Common myeloid progenitor, CD34-positive (primary cell): ENCODE data around the gene ELOVL7.
"Not testable (repeated sequence)": the region's sequence is repeated elsewhere in the genome, so short reads cannot be mapped to it uniquely, and the experiment has no call there.

Experiments
- CTCF ChIA-PET: fragments of 350-600 bp; sonication (Branson Sonifier 250); formaldehyde crosslinking; loops from one replicate; lab custom pipeline; 2021; ENCODE audit warnings: antibody characterized with exemption; lab: Charles Lee
- POLR2A ChIA-PET: fragments of 350-600 bp; sonication (Branson Sonifier 250); formaldehyde crosslinking; loops from one replicate; lab custom pipeline; 2021; ENCODE audit warnings: antibody characterized with exemption; lab: Charles Lee
- DNase-seq, 3 donors: peaks; one replicate each; pipeline versions ENCODE4 v3.0.0 to v3.0.0-alpha.2; 2013
- H3K27ac ChIP-seq, 2 experiments: 1 replicate in 1 of 2; 2 replicates in 1 of 2; pipeline ENCODE4 v1.7.0; 2013; ENCODE audit warnings: inconsistent platforms in 2 of 2, low read length in 2 of 2, mild to moderate bottlenecking in 2 of 2, low read depth in 1 of 2, moderate library complexity in 1 of 2; ENCODE audit not compliant: severe bottlenecking in 2 of 2, insufficient read depth in 1 of 2, poor library complexity in 1 of 2
- H3K27me3 ChIP-seq, 5 experiments: replicated peaks in 2 of 5; 1 replicate in 3 of 5; 2 replicates in 2 of 5; pipeline versions ENCODE4 v1.6.1 to v1.7.0; 2013; ENCODE audit warnings: low read length in 4 of 5, mild to moderate bottlenecking in 2 of 5, moderate library complexity in 2 of 5, inconsistent platforms in 1 of 5; ENCODE audit not compliant: insufficient read depth in 5 of 5, control insufficient read depth in 4 of 5
- H3K36me3 ChIP-seq, 4 experiments: 1 replicate in 2 of 4; 2 replicates in 2 of 4; pipeline versions ENCODE4 v1.6.1 to v1.7.0; 2013; ENCODE audit warnings: low read length in 3 of 4, control low read depth in 1 of 4, mild to moderate bottlenecking in 1 of 4; ENCODE audit not compliant: control insufficient read depth in 4 of 4, insufficient read depth in 4 of 4
- H3K4me1 ChIP-seq, 4 experiments: 1 replicate in 3 of 4; 2 replicates in 1 of 4; pipeline versions ENCODE4 v1.6.1 to v1.7.1; 2013; ENCODE audit warnings: low read length in 3 of 4, mild to moderate bottlenecking in 3 of 4, control low read depth in 1 of 4, inconsistent platforms in 1 of 4, moderate library complexity in 1 of 4; ENCODE audit not compliant: control insufficient read depth in 4 of 4, insufficient read depth in 4 of 4; ENCODE audit errors: control extremely low read depth in 1 of 4
- H3K4me3 ChIP-seq, 7 experiments: 1 replicate in 4 of 7; 2 replicates in 3 of 7; pipeline versions ENCODE4 v1.5.1 to v1.7.0; 2013; ENCODE audit warnings: mild to moderate bottlenecking in 7 of 7, low read length in 6 of 7, moderate library complexity in 6 of 7, inconsistent platforms in 2 of 7, low read depth in 2 of 7, control low read depth in 1 of 7; ENCODE audit not compliant: insufficient read depth in 4 of 7, control insufficient read depth in 1 of 7; ENCODE audit errors: extremely low read depth in 1 of 7
- H3K9me3 ChIP-seq, 5 experiments: 1 replicate in 4 of 5; 2 replicates in 1 of 5; pipeline versions ENCODE4 v1.6.1 to v1.7.1; 2013; ENCODE audit warnings: low read length in 4 of 5, mild to moderate bottlenecking in 2 of 5, inconsistent platforms in 1 of 5, low read depth in 1 of 5, moderate library complexity in 1 of 5; ENCODE audit not compliant: control insufficient read depth in 4 of 5, insufficient read depth in 2 of 5; ENCODE audit errors: control extremely low read depth in 1 of 5
- WGBS: methylation state at CpG from one replicate; pipeline ENCODE4 v1.1.5; 2013; ENCODE audit not compliant: insufficient coverage; 5-methylcytosine and 5-hydroxymethylcytosine counted together

Gene ELOVL7

GRCh38 chr5:60802226-60802625 lies 41.8 kb downstream of the ELOVL7 start:
- peaks cover 0 to 2% (median 0%) of the 10 kb centered on the region in 5 experiments for H3K9me3 ChIP-seq
- H3K27me3 ChIP-seq, result no peaks in the 10 kb centered on the region
- ChIA-PET CTCF (no interaction called here), POLR2A (no interaction called here)
- no peak for DNase-seq
- no peaks in the 10 kb centered on the region for H3K4me1 ChIP-seq
- H3K4me3 ChIP-seq, result no peak overlapping the region
- WGBS, result 92% methylated on average over 1 of the region's 2 CpGs
- H3K27ac ChIP-seq, result no peak overlapping the region
- peaks cover 0 to 5% (median 0%) of the 10 kb centered on the region in 4 experiments for H3K36me3 ChIP-seq

- ChIA-PET CTCF (no interaction called here), POLR2A (interaction anchor here (0.6 kb wide), 2 partner anchors 23 to 55 kb away, joined by 3 read pairs; no protein-coding TSS in a partner anchor)
- H3K4me3 ChIP-seq, result no peak overlapping the region
- WGBS, result 73% methylated on average over 4 of the region's 6 CpGs
- H3K36me3 ChIP-seq, result peaks cover 0 to 3% (median 0%) of the 10 kb centered on the region in 4 experiments
- DNase-seq, result no peak
- H3K27ac ChIP-seq, result no peak overlapping the region
- H3K4me1 ChIP-seq, result no peaks in the 10 kb centered on the region
- H3K27me3 ChIP-seq, result no peaks in the 10 kb centered on the region
- H3K9me3 ChIP-seq, result peaks cover 0 to 2% (median 0%) of the 10 kb centered on the region in 5 experiments
Observed at GRCh38 chr5:60797482-60798153, 46.5 kb downstream of the ELOVL7 start.

- CTCF ChIA-PET, result interaction anchor here (0.8 to 1.8 kb wide), 3 partner anchors 12 to 109 kb away, joined by 3 read pairs; no protein-coding TSS in a partner anchor
- H3K36me3 ChIP-seq, H3K4me1 ChIP-seq, H3K27me3 ChIP-seq, H3K27ac ChIP-seq, H3K9me3 ChIP-seq, DNase-seq, POLR2A ChIA-PET, H3K4me3 ChIP-seq: not testable (repeated sequence)
- over 99% methylated on average over 13 of the region's 18 CpGs for WGBS
Observed at GRCh38 chr5:60795424-60795950, 48.6 kb downstream of the ELOVL7 start.

- no peaks in the 10 kb centered on the region for H3K27me3 ChIP-seq
- no peak overlapping the region for H3K27ac ChIP-seq
- DNase-seq, result no peak
- peaks cover 0 to 3% (median 0%) of the 10 kb centered on the region in 4 experiments for H3K36me3 ChIP-seq
- 100% methylated on average over 2 of the region's 2 CpGs for WGBS
- POLR2A ChIA-PET, result no interaction called here
- H3K9me3 ChIP-seq, result no peaks in the 10 kb centered on the region
- no peak overlapping the region for H3K4me3 ChIP-seq
- H3K4me1 ChIP-seq, result no peaks in the 10 kb centered on the region
- CTCF ChIA-PET, result interaction anchor here (0.8 to 1.8 kb wide), 3 partner anchors 12 to 108 kb away, joined by 3 read pairs; no protein-coding TSS in a partner anchor
Observed at GRCh38 chr5:60794691-60795090, 49.4 kb downstream of the ELOVL7 start.

GRCh38 chr5:60792438-60792837 lies 51.6 kb downstream of the ELOVL7 start:
- H3K4me3 ChIP-seq, result no peak overlapping the region
- no peaks in the 10 kb centered on the region for H3K9me3 ChIP-seq
- no peak for DNase-seq
- no peak overlapping the region for H3K27ac ChIP-seq
- WGBS, result 100% methylated on average over 1 of the region's 2 CpGs
- ChIA-PET CTCF (interaction anchor here (1.0 kb wide), 1 partner anchor 52 kb away, joined by 3 read pairs; the partner anchor contains the start of gene ELOVL7), POLR2A (no interaction called here)
- H3K36me3 ChIP-seq, result peaks cover 0 to 3% (median 0%) of the 10 kb centered on the region in 4 experiments
- no peaks in the 10 kb centered on the region for H3K27me3 ChIP-seq
- H3K4me1 ChIP-seq, result no peaks in the 10 kb centered on the region

- Histone ChIP-seq H3K36me3 (peaks cover 0 to 16% (median under 1%) of the 10 kb centered on the region in 4 experiments), H3K9me3 (no peaks in the 10 kb centered on the region), H3K4me3 (no peak overlapping the region), H3K27me3 (no peaks in the 10 kb centered on the region), H3K27ac (no peak overlapping the region), H3K4me1 (no peaks in the 10 kb centered on the region)
- DNase-seq, result no peak
- ChIA-PET POLR2A (no interaction called here), CTCF (no interaction called here)
- 67% methylated on average over 3 of the region's 3 CpGs for WGBS
Observed at GRCh38 chr5:60789551-60789950, 54.5 kb downstream of the ELOVL7 start.

GRCh38 chr5:60788863-60789513 lies 55.1 kb downstream of the ELOVL7 start:
- Histone ChIP-seq H3K4me3 (no peak overlapping the region), H3K27ac (no peak overlapping the region), H3K27me3 (no peaks in the 10 kb centered on the region), H3K4me1 (no peaks in the 10 kb centered on the region), H3K36me3 (peaks cover 0 to 13% (median under 1%) of the 10 kb centered on the region in 4 experiments), H3K9me3 (no peaks in the 10 kb centered on the region)
- no peak for DNase-seq
- POLR2A ChIA-PET, result no interaction called here
- no CpG with 5 or more reads among the region's 3 CpGs for WGBS
- CTCF ChIA-PET, result no interaction called here
